ENCODE data around the gene POLG. TPM values are rescaled to one million over a fixed set of nuclear protein-coding genes. Genes with fewer than 3 reads are reported as not detected.
A peak's percentile ranks its signal among the peaks of the same experiment; 100 is the strongest.

POLG gene
- total RNA-seq, 1 donor, result 40.3 TPM

DNA sequence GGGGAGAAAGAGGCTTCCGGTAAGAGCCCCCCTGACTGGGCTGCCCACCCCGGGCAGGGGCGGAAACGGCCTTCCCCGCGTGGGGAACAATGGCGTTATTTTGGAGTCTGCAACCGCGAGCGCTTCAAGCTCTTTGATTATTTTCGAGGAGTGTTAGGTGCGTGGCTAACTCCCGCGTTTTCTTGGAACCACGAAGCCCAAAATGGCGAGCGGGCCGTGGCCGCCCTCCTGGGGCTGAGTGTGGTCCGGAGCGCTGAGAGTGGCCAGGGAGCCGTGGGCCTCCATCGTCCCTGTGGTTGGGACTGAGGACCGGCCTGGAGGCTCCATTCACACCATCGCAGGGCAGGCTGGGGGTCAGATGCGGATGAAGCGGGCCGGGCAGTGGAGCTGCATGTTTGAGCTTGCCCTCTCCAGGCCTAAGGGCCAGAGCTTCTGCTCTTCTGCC lies 44.6 kb upstream of the POLG start:
- H3K4me3 ChIP-seq (ENCODE audit: low read depth, low read length), result no peak overlapping the region
- TF ChIP-seq, protein P1, sequence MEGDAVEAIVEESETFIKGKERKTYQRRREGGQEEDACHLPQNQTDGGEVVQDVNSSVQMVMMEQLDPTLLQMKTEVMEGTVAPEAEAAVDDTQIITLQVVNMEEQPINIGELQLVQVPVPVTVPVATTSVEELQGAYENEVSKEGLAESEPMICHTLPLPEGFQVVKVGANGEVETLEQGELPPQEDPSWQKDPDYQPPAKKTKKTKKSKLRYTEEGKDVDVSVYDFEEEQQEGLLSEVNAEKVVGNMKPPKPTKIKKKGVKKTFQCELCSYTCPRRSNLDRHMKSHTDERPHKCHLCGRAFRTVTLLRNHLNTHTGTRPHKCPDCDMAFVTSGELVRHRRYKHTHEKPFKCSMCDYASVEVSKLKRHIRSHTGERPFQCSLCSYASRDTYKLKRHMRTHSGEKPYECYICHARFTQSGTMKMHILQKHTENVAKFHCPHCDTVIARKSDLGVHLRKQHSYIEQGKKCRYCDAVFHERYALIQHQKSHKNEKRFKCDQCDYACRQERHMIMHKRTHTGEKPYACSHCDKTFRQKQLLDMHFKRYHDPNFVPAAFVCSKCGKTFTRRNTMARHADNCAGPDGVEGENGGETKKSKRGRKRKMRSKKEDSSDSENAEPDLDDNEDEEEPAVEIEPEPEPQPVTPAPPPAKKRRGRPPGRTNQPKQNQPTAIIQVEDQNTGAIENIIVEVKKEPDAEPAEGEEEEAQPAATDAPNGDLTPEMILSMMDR (IDR thresholded peaks at IDR 0.05; ENCODE audit: insufficient read depth, low read length), result no peak
- no peak for DNase-seq (ENCODE audit: low read depth)

DNA sequence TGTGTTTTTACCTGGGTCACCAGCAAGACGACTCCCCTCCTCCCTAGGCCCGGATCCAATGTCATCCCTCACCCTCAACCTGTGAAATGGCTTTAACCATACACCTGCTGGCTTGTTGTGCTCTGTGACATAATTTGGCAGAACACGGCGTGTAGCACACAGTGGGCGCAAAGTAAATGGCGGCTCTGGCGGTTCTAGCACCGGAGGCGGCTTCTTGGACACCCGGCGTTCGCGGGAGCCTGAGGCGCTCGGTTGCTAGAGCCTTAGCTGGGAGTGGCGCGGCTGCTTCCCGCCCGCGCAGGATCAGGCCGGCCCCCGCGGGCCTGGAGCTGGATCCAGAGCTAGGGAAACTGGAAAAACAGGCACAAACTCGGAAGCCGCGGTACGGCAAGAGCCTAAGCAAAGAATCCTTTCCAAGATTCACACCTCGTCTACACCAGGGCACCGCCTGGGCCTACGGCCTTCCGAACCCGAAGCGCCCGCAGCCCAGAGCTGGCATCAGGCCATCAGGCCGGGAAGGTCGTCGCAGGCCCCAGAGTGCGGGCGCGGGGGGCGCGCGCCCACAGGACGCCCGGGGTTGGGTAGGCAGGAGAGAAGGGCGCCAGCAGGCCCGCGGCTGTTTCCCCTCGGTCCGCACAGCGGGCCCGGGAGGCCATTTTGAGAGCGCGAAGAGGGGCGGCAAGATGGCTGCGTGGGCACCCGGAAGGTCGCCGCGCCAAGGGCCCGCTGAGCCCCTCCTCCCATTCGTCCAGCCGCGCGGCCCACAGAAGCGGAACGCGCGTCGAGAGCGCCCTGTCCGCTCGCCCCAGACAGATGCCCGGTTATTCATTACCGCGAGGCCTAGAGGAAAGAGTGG lies 43.9 kb upstream of the POLG start:
- H3K4me3 ChIP-seq (ENCODE audit: low read depth, low read length), result peak overlapping the region; percentile 9
- no peak for DNase-seq (ENCODE audit: low read depth)
- TF ChIP-seq, protein P1 (IDR thresholded peaks at IDR 0.05; ENCODE audit: insufficient read depth, low read length), result no peak

DNA sequence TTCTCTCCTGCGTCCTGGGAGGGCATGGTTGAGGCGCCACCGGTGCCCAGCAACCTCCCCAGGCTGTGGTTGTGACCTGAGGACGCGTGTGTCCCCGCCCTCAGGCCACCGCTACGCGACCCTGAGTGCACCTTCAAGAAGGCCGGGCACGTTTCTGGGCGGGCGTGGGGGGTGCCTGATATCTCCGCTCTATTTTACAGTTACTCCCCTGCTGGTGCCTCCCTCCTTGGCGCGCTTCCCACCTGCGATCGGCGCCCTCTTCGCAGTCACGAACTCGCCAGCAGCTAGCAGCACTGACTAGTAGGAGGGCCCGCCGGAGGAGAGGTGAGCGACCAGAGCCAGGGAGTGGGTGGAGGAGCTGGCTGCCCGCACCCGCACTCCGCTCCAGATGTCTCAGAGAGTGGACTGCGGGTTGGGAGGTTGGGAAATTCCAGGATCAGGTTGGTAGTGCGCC lies 43.2 kb upstream of the POLG start:
- H3K4me3 ChIP-seq (ENCODE audit: low read depth, low read length), result no peak overlapping the region
- TF ChIP-seq, protein P1 (IDR thresholded peaks at IDR 0.05; ENCODE audit: insufficient read depth, low read length), result no peak
- DNase-seq (ENCODE audit: low read depth), result no peak

DNA sequence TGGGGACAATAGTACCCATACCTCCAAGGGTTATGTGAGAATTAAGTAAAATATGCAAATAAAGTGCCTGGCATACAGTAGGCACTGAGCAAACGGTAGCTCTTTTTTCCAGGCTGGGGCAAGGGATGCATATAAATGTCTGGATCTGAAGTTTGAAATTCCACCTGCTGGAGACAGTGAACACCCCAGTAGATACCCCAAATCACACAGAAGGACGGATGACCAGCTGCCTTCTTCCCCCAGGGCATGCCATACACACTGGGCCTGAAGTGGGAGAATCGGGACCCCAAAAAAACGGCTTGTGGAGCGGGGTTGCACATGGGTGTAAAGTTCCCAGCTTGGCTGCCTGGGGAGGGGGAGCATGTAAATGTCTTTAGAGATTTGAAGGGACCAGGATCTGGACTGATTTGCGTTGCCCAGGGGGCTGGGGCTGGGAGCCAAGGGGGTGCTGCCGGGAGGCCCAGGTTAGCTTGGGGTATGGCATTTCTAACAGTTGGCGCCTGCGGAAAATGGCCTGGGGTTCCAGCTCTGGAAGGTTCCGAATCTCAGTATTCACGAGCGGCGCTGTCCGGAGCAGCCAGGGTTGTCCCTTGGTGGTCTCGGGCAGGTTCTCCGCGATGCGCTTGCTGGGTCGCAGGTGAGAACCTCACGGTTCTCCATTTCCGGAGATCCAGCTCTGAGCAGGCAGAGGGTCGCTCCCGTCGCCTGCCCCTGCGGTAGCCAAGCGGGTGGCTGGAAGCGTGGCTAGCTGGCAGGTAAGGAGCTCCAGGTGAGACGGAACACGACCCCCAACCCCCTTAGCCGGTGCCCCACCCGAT lies 42.6 kb upstream of the POLG start:
- H3K4me3 ChIP-seq (ENCODE audit: low read depth, low read length), result no peak overlapping the region
- DNase-seq (ENCODE audit: low read depth), result no peak
- TF ChIP-seq, protein P1 (IDR thresholded peaks at IDR 0.05; ENCODE audit: insufficient read depth, low read length), result no peak

DNA sequence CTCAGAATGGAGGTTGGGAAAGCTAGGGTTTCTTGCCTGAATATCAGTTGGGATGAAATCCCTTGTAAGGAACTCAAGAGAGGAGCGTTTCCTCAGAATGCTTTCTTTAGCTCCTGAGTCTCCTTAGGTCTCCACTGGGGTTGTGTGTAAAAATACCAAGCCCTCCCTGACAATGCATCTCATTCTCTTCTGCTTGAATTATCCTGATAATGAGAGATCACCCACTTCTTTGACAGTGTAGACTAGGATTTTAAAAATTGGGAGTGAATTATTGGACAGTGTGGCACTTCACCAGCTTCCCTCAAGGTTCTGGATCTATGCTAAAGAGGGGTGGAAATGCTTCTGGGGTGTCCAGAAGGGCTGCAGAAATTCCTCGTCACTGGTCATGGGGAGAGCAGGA lies 41.8 kb upstream of the POLG start:
- DNase-seq (ENCODE audit: low read depth), result no peak
- TF ChIP-seq, protein P1 (IDR thresholded peaks at IDR 0.05; ENCODE audit: insufficient read depth, low read length), result no peak
- no peak overlapping the region for H3K4me3 ChIP-seq (ENCODE audit: low read depth, low read length)

DNA sequence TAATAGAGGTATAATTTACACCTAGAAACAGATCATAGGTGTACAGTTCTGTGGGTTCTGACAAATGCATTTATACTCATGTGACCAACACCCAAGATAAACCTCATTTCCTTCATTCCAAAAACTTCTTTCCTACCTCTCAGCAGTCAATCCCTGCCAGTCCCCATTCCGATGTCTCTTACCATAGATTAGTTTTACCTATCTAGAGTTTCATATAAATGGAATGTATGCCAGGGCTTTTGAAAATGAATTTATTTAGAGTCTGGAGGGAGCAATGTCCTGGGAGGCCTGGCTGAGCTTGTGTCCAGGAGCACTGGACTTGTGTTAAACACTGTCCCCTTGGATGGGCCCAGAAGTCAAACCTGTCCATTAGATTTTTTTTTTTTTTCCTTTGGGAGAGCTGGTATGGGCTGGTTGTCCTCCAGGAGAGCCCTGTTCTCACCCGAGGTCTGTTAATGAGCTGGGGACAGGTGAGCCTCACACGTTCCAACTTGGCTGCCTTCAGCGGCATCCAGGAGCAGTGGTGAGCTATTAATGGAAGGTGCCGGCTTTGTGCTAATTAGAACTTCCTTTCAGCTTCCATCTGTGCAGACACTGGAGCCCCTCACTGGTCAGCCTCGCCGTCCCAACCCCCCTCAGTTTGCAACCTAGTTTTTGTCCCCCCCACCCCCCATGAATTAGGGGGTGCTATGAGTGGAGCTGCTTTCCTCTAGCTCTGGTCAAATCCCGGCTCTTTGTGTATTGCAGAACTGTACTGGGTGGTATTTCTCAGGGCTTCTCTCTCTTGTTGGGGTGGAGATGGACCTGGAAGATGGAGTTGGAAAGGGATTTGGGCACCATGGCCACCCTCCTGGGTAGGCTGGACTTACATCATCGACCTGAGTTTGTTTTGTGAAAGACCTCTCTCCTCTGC lies 40.7 kb upstream of the POLG start:
- no peak for DNase-seq (ENCODE audit: low read depth)
- TF ChIP-seq, protein P1 (IDR thresholded peaks at IDR 0.05; ENCODE audit: insufficient read depth, low read length), result no peak
- H3K4me3 ChIP-seq (ENCODE audit: low read depth, low read length), result no peak overlapping the region

Data from fibroblast of the aortic adventitia (primary cell).